Stimulated activated CD8-positive, alpha-beta memory T cell treated with anti-CD3 and anti-CD28 coated beads, Interleukin-4, amount 100 ng/mL, for 24 hours (primary cell): ENCODE data around the gene GUCA2A.
"Not testable (repeated sequence)": the region's sequence is repeated elsewhere in the genome, so short reads cannot be mapped to it uniquely, and the experiment has no call there.

ENCODE experiments used
- DNase-seq: peaks from one replicate; pipeline ENCODE4 v3.0.0-alpha.2; 2020; ENCODE audit warnings: low read depth

The GUCA2A gene, protein sequence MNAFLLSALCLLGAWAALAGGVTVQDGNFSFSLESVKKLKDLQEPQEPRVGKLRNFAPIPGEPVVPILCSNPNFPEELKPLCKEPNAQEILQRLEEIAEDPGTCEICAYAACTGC

DNA sequence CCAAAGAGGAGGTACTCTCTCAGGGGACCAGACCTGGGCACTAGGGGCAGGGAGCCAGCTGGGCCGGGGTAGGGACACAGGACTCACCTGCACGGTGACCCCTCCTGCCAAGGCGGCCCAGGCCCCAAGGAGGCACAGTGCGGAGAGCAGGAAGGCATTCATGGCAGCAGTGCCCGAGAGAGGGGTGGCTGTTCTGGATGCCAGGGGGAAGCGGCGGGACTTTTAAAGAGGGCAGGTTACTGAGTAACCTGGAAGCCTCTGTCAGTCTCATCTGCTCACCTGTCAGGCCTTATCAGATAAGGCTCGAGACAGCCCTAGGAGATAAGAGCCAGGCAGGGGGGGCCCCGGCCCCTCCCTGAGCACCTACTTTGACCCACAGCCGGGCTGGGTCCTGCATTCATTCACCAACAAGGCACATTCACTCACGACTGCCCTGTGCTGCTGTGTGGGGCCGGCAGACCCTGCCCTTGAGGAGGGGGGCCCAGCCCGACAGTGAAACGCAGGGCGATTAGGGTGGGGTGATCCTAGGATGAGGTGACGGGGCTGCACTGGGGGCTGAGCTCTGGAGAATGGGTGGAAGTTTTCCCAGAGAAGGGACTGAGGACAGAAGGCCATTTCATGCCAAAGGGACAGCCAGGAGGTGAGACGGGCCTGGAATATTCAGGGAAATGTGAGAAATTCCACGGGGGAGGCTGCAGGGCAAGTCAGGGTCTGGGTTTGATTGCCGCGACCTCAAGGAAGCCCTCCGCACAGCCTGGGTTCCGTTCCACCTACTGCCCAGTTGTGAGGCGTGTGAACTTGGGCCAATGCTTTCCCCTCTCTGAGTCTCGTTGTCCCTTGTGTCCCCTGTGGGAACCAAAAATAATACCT is at the start of gene GUCA2A:
Gene GUCA2A, minus strand, starts transcription at position 195 of the 870 bp plus-strand sequence. Its CDS starts 33 bp downstream, at position 162.
- no peak for DNase-seq

DNA sequence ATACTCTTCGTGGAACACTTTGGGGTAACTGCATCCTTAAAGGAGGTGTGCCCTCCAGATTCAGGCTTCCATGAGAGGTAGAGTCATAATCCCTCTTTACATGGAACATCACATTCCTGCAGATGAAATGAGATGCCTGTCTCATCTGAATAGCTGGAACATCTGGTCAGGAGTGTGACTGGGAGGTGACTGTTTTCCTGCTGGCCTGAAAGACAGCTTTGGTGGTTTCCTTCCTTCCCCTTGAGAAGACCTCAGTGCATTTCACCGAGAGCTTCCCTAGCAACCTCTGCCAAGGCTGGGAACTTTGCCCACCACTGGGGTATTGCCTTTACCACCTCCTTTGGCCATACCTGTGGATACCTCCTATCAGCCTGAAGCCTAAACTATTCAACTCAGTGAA is 46.7 kb upstream of the GUCA2A start:
- DNase-seq, result no peak

DNA sequence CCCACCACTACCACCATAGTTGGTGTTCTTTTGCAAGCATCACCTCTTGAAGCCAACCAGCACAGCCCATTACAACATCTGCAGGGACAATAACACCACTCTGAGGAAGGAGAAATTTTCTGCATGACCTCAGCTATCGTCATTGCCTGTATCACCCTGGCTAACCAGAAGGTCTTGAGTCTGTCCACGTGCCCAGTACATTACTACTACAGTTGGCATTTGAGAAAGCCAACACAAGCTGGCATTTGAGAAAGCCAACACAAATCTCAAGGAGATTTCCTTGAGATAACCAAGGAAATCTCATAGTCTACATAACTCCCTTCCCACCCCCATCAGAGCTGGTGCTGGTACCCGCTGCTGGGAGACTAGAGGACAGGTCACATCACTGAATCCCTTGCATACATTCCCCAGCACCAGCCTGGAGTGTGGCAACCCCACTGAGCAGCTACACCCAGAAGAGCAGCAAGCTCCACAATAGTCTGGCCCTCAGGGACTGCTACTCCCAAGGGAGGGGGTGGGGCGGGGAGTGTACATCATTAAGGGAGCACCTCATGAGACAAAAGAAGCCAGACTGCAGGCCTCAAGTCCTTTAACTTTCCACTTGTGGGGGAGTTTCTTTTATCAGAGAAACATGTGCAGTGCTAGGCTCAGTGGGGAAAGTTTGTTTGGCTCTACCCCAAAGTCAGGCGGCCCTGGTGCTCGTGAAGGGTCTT is 46.0 kb upstream of the GUCA2A start:
- no peak for DNase-seq

DNA sequence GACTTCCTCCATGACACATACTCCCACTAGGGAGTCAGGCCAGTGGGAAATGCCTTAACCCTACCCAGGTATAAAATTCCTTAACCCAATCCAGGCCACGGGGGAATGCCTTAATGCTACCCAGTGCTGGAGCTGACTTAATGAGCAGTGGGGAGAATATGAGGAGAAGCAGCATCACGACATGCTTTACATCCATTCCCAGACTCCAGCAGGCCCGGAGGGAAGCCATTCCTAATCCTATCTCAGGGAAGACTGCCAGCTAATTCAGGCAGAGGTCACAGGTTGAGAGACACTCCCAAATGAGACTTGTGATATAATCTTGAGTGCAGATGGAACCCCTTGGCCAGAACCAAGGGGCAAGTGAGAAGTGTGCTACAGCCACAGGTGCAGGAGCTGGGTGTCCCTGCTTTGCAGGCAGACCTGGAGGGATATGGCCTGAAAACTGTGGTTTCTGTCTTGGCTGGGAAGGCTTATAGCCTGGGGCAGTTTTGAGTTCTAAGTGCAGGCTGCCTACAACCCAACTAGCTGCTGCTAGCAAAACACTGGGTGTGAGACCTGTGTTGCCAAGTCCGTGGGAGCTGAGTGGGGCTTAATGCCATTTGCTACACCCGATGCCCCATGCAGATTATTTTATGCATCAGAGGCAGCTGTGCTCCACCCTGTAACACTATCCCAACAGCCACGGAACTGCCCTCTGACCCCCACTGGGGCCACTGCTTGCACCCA is 45.1 kb upstream of the GUCA2A start:
- DNase-seq, result no peak

GRCh38 chr1:42206930-42207329 is 42.4 kb upstream of the GUCA2A start:
- not testable (repeated sequence) for DNase-seq

DNA sequence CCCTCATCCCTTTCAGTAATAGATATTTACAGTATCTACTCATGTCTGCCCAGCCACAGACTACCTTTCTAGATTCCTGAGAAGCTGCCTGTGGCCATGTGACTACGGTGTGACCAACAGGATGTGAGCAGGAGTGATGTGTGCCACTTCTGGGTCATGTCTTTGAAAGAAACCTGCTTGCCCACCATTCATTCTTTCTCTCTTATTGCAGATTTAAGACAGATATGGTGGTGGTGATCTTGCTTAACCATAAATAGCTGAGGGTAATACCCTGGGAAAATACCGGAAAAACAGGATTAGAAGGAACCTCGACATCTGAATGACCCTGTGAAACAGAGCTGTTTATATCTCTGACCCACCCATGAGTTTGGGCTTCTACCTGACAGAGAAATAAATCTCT is 41.6 kb upstream of the GUCA2A start:
- DNase-seq, result no peak

GRCh38 chr1:42201986-42202385 is 37.4 kb upstream of the GUCA2A start:
- DNase-seq, result no peak

- DNase-seq, result no peak
Observed at GRCh38 chr1:42198251-42198650, 33.7 kb upstream of the GUCA2A start.

DNA sequence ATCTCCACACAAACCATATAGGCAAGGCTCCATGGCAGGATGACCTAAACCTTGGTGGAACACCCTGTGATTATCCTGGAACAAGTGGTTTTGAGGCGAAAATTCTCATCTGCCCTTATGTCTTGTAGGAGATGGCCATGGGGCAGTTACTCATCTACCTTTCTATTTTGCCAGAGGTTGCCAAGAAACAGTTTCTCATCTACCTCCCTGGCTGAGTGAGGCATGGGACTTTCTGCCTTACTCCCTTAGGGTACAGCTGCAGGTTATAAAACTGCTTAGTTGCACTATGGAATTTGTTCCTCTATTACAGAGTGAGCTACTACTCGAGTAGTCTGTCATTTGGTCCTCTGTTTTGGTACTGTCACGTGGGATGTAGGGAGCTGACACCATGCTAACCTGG is 31.3 kb upstream of the GUCA2A start:
- no peak for DNase-seq

GRCh38 chr1:42192106-42192505 is 27.6 kb upstream of the GUCA2A start:
- DNase-seq, result no peak

DNA sequence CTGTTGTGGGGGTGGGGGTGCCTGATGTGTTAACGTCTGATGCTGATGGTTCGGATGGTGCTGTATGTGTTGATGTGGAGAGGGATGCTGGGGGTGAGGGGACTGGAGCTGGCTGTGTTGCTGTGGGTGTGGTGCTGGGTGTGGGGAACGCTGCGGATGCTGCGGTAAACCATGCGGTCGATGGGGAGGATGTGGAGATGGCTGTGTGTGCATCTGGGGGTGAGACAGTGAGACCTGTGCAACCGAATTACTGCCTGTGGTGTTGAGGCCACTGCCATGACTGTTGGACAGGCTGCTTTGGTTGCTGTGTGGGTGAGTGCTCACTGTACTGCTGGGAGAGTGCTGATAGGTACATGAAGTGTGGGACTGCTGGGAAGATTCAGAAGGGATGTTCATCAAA is 26.8 kb upstream of the GUCA2A start:
- no peak for DNase-seq

DNA sequence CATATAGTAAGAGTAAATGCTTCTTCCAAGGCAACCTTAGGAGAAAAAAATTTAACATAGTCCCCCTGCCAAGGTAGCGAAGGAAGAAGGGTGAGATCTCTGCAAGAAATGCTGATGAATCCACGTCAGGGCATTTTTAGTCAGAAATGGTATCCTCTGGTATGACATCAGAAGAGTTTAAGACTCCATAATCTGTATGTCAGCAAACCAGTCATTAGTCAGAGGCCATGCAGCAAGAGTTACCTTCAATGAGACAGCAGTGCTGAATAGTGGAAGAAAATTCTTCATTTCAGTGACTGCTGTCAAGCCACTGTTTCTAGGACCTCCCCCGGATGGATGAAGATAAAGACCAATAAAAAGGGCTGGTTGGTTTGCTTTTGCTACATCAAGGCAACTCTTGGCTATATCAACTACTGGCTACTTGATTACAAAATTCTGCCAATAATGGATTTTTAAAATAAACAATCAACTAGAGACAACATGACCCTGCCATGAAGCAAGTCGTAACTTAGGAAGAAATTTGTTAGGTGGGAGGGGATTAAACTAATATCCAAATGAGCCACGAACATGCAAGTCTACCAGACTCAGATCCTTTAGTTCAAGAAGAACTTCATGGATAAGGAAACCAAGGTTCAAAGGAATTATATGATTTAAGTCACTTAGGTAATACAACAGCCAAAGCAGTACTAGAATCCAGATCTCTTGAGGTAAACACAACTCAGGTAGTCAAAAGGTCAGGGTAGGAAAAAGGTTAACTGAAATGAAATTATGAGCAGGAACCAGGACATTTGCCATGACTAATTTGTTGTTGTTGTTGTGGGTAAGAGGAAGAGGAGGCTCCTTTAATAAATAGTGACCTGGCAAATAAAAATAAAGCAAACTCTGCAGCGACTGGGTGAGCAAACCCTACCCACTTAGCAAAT is 25.6 kb upstream of the GUCA2A start:
- DNase-seq, result no peak

DNA sequence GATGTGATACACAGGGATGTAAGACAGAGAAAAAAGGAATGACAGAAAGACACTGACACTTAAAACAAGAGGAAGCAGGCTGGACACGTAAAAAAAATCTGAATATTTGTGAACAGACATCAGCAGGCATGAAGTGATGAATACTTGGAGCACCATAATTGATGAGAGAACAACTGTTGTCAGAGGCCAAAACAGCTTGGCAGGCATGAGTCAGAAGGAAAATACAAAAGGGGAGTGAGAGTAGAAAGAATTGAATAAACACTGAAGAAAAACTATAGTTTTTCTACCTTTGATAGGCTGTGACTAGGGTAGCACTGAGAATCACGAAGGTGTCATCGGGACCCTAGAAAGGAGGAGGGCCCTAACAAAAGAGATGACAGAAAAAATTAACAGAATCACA is 21.6 kb upstream of the GUCA2A start:
- DNase-seq, result no peak

DNA sequence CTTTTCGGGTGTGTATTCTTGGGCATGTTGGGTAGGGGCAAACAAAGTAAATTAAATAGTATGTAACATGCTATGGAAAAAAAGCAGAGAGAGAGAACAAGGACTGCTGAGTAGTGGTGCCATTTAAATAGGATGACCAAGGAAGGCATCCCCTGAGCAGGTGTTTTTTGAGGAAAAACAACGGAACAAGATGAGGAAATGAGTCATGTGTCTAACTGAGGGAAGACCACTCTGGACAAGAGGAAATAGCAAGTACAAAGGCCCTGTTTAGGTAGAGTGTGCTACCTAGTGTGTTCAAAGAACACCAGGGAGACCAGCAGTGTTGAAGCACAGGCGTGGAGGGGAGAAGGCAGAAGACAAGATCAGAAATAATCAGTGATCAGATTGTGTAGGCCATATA is 20.1 kb upstream of the GUCA2A start:
- DNase-seq, result no peak

GRCh38 chr1:42183957-42184268 is 19.4 kb upstream of the GUCA2A start:
- DNase-seq, result no peak

DNA sequence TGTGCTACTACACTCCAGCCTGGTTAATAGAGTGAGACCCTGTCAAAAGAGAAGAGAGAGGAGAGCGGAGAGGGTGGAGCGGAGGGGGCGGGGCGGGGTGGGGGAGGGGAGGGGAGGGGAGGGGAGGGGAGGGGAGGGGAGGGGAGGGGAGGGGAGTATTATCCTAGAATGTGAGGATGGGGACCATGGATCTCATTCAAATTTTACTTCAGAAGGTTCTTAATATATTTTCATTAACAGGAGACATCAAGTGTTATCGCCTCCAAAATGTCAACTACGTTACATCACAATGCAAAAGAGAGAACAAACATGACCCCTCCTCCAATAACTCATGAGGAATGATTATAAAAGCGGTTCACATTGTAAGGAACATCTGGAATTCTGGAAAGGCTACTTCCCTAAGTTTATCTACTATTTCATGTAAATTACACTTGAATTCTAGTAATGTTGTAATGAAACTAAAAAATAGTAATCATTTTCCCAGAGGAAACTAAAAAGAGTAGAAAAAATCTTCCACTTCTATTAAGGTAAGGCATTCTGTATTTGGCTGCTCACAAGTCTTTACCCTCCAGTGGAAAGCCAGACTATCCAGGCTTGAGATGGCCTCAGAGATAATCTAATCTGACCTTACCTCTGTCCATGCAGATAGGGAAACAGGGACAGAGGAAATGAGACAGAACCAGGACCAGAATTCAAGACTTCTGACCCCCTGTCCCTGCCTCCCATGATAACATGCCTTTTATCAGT is 18.8 kb upstream of the GUCA2A start:
- no peak for DNase-seq

DNA sequence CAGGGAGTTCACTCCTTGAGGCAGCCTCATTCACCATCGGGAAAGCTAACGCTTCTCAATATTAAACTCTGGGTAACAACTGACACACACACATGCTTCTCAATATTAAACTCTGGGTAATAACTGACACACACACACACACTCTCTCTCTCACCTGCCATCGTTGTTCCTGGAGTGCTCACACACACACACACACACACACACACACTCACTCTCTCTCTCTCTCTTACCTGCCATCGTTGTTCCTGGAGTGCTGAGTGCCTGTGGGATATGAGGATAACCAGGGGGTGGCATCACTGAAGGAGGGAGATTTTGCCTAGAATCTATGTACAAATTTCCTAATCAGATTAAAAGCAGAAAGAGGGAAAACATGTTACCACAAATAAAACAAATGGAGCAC is 17.1 kb upstream of the GUCA2A start:
- no peak for DNase-seq

- no peak for DNase-seq
Observed at GRCh38 chr1:42179900-42180329, 15.4 kb upstream of the GUCA2A start.

- no peak for DNase-seq
Observed at GRCh38 chr1:42179275-42179674, 14.7 kb upstream of the GUCA2A start.

DNA sequence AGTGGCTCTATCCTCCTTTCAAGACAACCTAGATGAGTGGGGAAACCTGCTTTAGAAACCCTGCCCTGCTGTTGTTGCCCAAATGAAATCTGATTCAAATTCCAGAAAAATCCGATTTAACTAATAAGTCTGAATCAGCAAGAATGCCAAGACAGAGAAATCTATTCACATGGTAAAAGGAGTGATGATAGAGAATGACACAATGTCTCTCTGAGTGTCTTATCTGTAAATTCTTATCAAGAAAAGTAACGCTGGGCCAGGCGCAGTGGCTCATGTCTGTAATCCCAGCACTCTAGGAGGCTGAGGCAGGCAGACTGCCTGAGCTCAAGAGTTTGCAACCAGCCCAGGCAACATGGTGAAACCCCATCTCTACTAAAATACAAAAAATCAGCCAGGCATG is 13.7 kb upstream of the GUCA2A start:
- no peak for DNase-seq

GRCh38 chr1:42177541-42177981 is 13.0 kb upstream of the GUCA2A start:
- DNase-seq, result no peak
